ENCODE results near the gene CHN1.

DNA sequence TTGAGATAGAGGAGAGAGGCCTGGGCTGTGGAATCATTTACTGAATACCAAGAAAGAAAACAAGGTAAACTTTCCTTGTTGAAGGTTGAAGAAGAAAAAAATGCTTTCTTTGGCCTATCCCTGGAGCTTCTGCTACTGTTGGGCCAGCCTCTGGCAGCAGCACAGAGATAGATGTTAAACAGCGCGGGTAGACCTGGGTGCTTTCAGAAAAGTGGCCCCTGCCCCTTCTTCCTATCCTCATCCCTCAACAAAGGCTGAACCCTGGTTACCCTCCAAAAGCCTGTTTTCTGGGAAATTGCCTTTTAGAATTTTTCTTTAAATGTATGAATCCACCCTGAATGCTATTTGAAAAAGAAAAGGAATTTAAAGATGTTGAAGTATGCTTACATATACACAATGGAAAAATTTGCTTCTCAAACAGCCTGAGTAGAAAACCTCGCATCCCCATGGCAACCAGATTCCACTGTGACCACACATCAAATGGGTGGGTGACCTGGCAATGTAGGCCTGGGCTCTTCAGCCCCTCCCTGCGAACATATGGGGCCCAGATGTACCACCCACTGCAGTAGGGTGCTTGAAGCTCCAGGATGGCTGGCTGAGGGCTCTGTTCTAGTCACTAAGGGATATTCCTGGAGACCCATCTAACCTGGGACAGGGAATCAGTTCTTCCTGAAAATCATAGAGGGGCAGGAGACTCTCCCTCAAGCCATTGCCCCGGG is 217.5 kb downstream of the CHN1 start:
- TF ChIP-seq, protein P1, sequence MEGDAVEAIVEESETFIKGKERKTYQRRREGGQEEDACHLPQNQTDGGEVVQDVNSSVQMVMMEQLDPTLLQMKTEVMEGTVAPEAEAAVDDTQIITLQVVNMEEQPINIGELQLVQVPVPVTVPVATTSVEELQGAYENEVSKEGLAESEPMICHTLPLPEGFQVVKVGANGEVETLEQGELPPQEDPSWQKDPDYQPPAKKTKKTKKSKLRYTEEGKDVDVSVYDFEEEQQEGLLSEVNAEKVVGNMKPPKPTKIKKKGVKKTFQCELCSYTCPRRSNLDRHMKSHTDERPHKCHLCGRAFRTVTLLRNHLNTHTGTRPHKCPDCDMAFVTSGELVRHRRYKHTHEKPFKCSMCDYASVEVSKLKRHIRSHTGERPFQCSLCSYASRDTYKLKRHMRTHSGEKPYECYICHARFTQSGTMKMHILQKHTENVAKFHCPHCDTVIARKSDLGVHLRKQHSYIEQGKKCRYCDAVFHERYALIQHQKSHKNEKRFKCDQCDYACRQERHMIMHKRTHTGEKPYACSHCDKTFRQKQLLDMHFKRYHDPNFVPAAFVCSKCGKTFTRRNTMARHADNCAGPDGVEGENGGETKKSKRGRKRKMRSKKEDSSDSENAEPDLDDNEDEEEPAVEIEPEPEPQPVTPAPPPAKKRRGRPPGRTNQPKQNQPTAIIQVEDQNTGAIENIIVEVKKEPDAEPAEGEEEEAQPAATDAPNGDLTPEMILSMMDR (IDR thresholded peaks at IDR 0.05): no peak
- no peak for TF ChIP-seq EP300 (IDR thresholded peaks at IDR 0.05)
- no peak for TF ChIP-seq POLR2AphosphoS5 (IDR thresholded peaks at IDR 0.05)
- TF ChIP-seq POLR2A (IDR thresholded peaks at IDR 0.05): no peak

All from upper lobe of left lung (tissue), 4 donors.